Transverse colon (tissue), 4 donors: ENCODE data around the gene B4GALNT3.
"Not testable (repeated sequence)": the region's sequence is repeated elsewhere in the genome, so short reads cannot be mapped to it uniquely, and the experiment has no call there.

Experiments used
- CTCF ChIP-seq, 5 experiments: fragments of 200-600 bp in 3 of 5; fragments of 450-650 bp in 2 of 5; sonication (generic) in 3 of 5; IDR thresholded peaks; 1 replicate in 2 of 5; 2 replicates in 3 of 5; pipeline ENCODE4 v1.5.1; 2016 to 2017; ENCODE audit warnings: antibody characterized with exemption in 5 of 5, inconsistent platforms in 3 of 5, mild to moderate bottlenecking in 2 of 5, moderate library complexity in 1 of 5
- POLR2AphosphoS5 ChIP-seq, 3 donors: sonication (generic); formaldehyde crosslinking; IDR thresholded peaks; one replicate each; pipeline ENCODE4 v1.6.1; 2016; ENCODE audit warnings: antibody characterized with exemption in 3 of 3

- TF ChIP-seq POLR2AphosphoS5, CTCF (IDR thresholded peaks at IDR 0.05): not testable (repeated sequence)
Observed at GRCh38 chr12:577994-578747, 118.4 kb downstream of the B4GALNT3 start.
